ENCODE data around the gene EEF1AKMT2.

The EEF1AKMT2 gene

GRCh38 chr10:124710266-124710881 lies 81.3 kb downstream of the EEF1AKMT2 start:
- Histone ChIP-seq H3K36me3 (ENCODE audit: control insufficient read depth, low read length) (peaks cover 24% of the 10 kb centered on the region), H3K27me3 (ENCODE audit: control insufficient read depth, low read length) (no peaks in the 10 kb centered on the region), H3K9me2 (replicated peaks; ENCODE audit: control insufficient read depth, low read length) (no peaks in the 10 kb centered on the region), H3K4me2 (ENCODE audit: low read length) (no peak overlapping the region), H3K27ac (ENCODE audit: low read depth, low read length) (no peak overlapping the region), H3K9me3 (ENCODE audit: control insufficient read depth, insufficient read depth, low read length) (no peaks in the 10 kb centered on the region), H3K4me1 (ENCODE audit: control insufficient read depth, low read length) (peaks cover 36% of the 10 kb centered on the region), H3F3A (ENCODE audit: control insufficient read depth, insufficient read depth) (no peaks in the 10 kb centered on the region), H4K20me1 (ENCODE audit: control insufficient read depth, insufficient read depth, low read depth, low read length) (peaks cover 18% of the 10 kb centered on the region), H3K79me2 (ENCODE audit: control insufficient read depth, low read length) (peaks cover 90% of the 10 kb centered on the region), H3K4me3 (ENCODE audit: low read length) (no peak overlapping the region)
- TF ChIP-seq CTCF (IDR thresholded peaks at IDR 0.05; ENCODE audit: low read depth, low read length, poor library complexity, severe bottlenecking) (no peak), EZH2phosphoT487 (IDR thresholded peaks at IDR 0.05; ENCODE audit: borderline replicate concordance, low read length) (no peak)

- no peak overlapping the region for H3K4me2 ChIP-seq (ENCODE audit: low read length)
- H3K27me3 ChIP-seq (ENCODE audit: control insufficient read depth, low read length) = no peaks in the 10 kb centered on the region
- H3K4me1 ChIP-seq (ENCODE audit: control insufficient read depth, low read length) = peaks cover 37% of the 10 kb centered on the region
- no peak overlapping the region for H3K27ac ChIP-seq (ENCODE audit: low read depth, low read length)
- H4K20me1 ChIP-seq (ENCODE audit: control insufficient read depth, insufficient read depth, low read depth, low read length) = peaks cover 18% of the 10 kb centered on the region
- H3K9me3 ChIP-seq (ENCODE audit: control insufficient read depth, insufficient read depth, low read length) = no peaks in the 10 kb centered on the region
- peaks cover 85% of the 10 kb centered on the region for H3K79me2 ChIP-seq (ENCODE audit: control insufficient read depth, low read length)
- TF ChIP-seq CTCF (IDR thresholded peaks at IDR 0.05; ENCODE audit: low read depth, low read length, poor library complexity, severe bottlenecking) (no peak), EZH2phosphoT487 (IDR thresholded peaks at IDR 0.05; ENCODE audit: borderline replicate concordance, low read length) (no peak)
- peaks cover 29% of the 10 kb centered on the region for H3K36me3 ChIP-seq (ENCODE audit: control insufficient read depth, low read length)
- H3K9me2 ChIP-seq (replicated peaks; ENCODE audit: control insufficient read depth, low read length) = no peaks in the 10 kb centered on the region
- H3F3A ChIP-seq (ENCODE audit: control insufficient read depth, insufficient read depth) = no peaks in the 10 kb centered on the region
- no peak overlapping the region for H3K4me3 ChIP-seq (ENCODE audit: low read length)
Measured at GRCh38 chr10:124709861-124710260, 81.8 kb downstream of the EEF1AKMT2 start.

GRCh38 chr10:124708922-124709520 lies 82.7 kb downstream of the EEF1AKMT2 start:
- H3K4me2 ChIP-seq (ENCODE audit: low read length) = no peak overlapping the region
- H3K27ac ChIP-seq (ENCODE audit: low read depth, low read length) = no peak overlapping the region
- H3K9me3 ChIP-seq (ENCODE audit: control insufficient read depth, insufficient read depth, low read length) = no peaks in the 10 kb centered on the region
- no peak for TF ChIP-seq CTCF (IDR thresholded peaks at IDR 0.05; ENCODE audit: low read depth, low read length, poor library complexity, severe bottlenecking)
- H4K20me1 ChIP-seq (ENCODE audit: control insufficient read depth, insufficient read depth, low read depth, low read length) = peaks cover 18% of the 10 kb centered on the region
- peaks cover 44% of the 10 kb centered on the region for H3K4me1 ChIP-seq (ENCODE audit: control insufficient read depth, low read length)
- peaks cover 79% of the 10 kb centered on the region for H3K79me2 ChIP-seq (ENCODE audit: control insufficient read depth, low read length)
- H3K36me3 ChIP-seq (ENCODE audit: control insufficient read depth, low read length) = peaks cover 38% of the 10 kb centered on the region
- no peak overlapping the region for H3K4me3 ChIP-seq (ENCODE audit: low read length)
- no peaks in the 10 kb centered on the region for H3K9me2 ChIP-seq (replicated peaks; ENCODE audit: control insufficient read depth, low read length)
- H3F3A ChIP-seq (ENCODE audit: control insufficient read depth, insufficient read depth) = no peaks in the 10 kb centered on the region
- H3K27me3 ChIP-seq (ENCODE audit: control insufficient read depth, low read length) = no peaks in the 10 kb centered on the region
